ENCODE results near the gene HIPK3.
"Not testable (repeated sequence)": the region's sequence is repeated elsewhere in the genome, so short reads cannot be mapped to it uniquely, and the experiment has no call there.

HIPK3 gene

GRCh38 chr11:33257160-33257896 is at the start of gene HIPK3:
Gene HIPK3 (plus strand): TSS chr11:33257381.
- peak; percentile 44 to 71 for DNase-seq (ENCODE audit: low read depth in 2 of 2)

- DNase-seq (ENCODE audit: low read depth in 2 of 2) = no peak
Measured at GRCh38 chr11:33207408-33207985, 49.7 kb upstream of the HIPK3 start.

- DNase-seq (ENCODE audit: low read depth in 2 of 2) = no peak
Measured at GRCh38 chr11:33208150-33208549, 49.0 kb upstream of the HIPK3 start.

- DNase-seq (ENCODE audit: low read depth in 2 of 2) = no peak
Measured at GRCh38 chr11:33211153-33211552, 46.0 kb upstream of the HIPK3 start.

GRCh38 chr11:33211580-33211979 is 45.6 kb upstream of the HIPK3 start:
- no peak for DNase-seq (ENCODE audit: low read depth in 2 of 2)

GRCh38 chr11:33214187-33214586 is 43.0 kb upstream of the HIPK3 start:
- no peak for DNase-seq (ENCODE audit: low read depth in 2 of 2)

GRCh38 chr11:33214767-33215166 is 42.4 kb upstream of the HIPK3 start:
- DNase-seq (ENCODE audit: low read depth in 2 of 2) = no peak

- not testable (repeated sequence) for DNase-seq (ENCODE audit: low read depth in 2 of 2)
Measured at GRCh38 chr11:33216676-33217075, 40.5 kb upstream of the HIPK3 start.

- no peak for DNase-seq (ENCODE audit: low read depth in 2 of 2)
Measured at GRCh38 chr11:33222052-33222750, 35.0 kb upstream of the HIPK3 start.

GRCh38 chr11:33225371-33225770 is 31.8 kb upstream of the HIPK3 start:
- no peak for DNase-seq (ENCODE audit: low read depth in 2 of 2)

- DNase-seq (ENCODE audit: low read depth in 2 of 2) = no peak
Measured at GRCh38 chr11:33227578-33228261, 29.5 kb upstream of the HIPK3 start.

- DNase-seq (ENCODE audit: low read depth in 2 of 2) = no peak
Measured at GRCh38 chr11:33234397-33235190, 22.6 kb upstream of the HIPK3 start.

GRCh38 chr11:33237039-33237597 is 20.1 kb upstream of the HIPK3 start:
- DNase-seq (ENCODE audit: low read depth in 2 of 2) = no peak

GRCh38 chr11:33242575-33242974 is 14.6 kb upstream of the HIPK3 start:
- no peak for DNase-seq (ENCODE audit: low read depth in 2 of 2)

GRCh38 chr11:33243654-33244053 is 13.5 kb upstream of the HIPK3 start:
- not testable (repeated sequence) for DNase-seq (ENCODE audit: low read depth in 2 of 2)

- DNase-seq (ENCODE audit: low read depth in 2 of 2) = no peak
Measured at GRCh38 chr11:33248416-33248971, 8.7 kb upstream of the HIPK3 start.

- no peak for DNase-seq (ENCODE audit: low read depth in 2 of 2)
Measured at GRCh38 chr11:33256031-33256812, 959 bp upstream of the HIPK3 start.

GRCh38 chr11:33256813-33257159 is 395 bp upstream of the HIPK3 start:
- DNase-seq (ENCODE audit: low read depth in 2 of 2) = no peak

GRCh38 chr11:33257897-33258630 is 883 bp downstream of the HIPK3 start:
- peak; percentile 42 to 62 for DNase-seq (ENCODE audit: low read depth in 2 of 2)

Data from stimulated activated CD4-positive, alpha-beta T cell treated with anti-CD3 and anti-CD28 coated beads, Interleukin-1b, Interleukin-23, amount 100 ng/mL, for 4 hours (primary cell).